Upper lobe of left lung (tissue), 4 donors: ENCODE data around the gene PACS1.

Experiments
- POLR2A ChIP-seq, 4 donors: fragments of 450-650 bp; IDR thresholded peaks; one replicate each; pipeline ENCODE4 v1.5.1; 2016 to 2017; ENCODE audit warnings: antibody characterized with exemption in 4 of 4, mild to moderate bottlenecking in 2 of 4
- TF ChIP-seq, protein P1 (sequence below), 6 experiments: fragments of 450-650 bp in 4 of 6; fragments of 200-600 bp in 2 of 6; sonication (generic) in 2 of 6; IDR thresholded peaks; one replicate each; pipeline ENCODE4 v1.5.1; 2016 to 2019; ENCODE audit warnings: antibody characterized with exemption in 6 of 6

DNA sequence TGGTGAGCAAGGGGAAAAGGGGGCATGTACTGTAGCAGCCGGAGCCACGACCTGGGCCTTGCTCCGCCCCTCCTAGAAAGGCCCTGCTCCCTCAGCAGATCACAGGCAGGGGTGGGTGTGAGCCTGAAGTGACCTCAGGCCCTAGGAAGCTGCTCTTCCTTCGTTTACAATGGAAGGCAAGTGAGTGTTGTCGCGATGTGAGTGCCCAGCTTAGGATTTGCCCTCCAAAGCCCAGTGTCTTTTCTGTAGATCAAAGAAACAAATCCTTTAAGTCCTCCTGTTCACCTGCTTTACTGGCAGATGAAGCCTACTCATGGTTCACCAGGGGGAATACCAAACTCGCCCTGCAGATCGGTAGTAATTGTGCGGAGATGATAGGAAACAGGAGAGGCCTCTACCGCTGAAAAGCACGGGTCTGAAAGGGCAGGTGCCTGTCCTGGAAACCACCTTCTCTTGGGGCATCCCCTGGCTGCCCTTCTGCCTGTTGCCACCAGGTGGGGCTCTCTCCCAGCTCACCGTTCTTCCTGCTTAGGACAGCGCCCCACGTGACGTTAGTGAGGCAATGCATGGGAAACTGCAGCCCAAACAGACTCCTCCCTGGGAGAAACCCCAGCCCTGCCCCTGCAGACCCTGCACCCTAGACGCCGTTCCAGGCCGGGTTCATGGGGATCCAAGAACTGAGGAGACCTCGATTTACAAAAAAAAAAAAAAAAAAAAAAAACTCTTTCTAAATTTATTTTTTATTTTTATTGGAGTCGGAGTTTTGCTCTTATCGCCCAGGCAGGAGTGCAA, 152.5 kb downstream of the PACS1 start:
- TF ChIP-seq, protein P1, sequence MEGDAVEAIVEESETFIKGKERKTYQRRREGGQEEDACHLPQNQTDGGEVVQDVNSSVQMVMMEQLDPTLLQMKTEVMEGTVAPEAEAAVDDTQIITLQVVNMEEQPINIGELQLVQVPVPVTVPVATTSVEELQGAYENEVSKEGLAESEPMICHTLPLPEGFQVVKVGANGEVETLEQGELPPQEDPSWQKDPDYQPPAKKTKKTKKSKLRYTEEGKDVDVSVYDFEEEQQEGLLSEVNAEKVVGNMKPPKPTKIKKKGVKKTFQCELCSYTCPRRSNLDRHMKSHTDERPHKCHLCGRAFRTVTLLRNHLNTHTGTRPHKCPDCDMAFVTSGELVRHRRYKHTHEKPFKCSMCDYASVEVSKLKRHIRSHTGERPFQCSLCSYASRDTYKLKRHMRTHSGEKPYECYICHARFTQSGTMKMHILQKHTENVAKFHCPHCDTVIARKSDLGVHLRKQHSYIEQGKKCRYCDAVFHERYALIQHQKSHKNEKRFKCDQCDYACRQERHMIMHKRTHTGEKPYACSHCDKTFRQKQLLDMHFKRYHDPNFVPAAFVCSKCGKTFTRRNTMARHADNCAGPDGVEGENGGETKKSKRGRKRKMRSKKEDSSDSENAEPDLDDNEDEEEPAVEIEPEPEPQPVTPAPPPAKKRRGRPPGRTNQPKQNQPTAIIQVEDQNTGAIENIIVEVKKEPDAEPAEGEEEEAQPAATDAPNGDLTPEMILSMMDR (IDR thresholded peaks at IDR 0.05), result peak; percentile 98 to 100 (median 99)
- TF ChIP-seq POLR2A (IDR thresholded peaks at IDR 0.05), result no peak
